HepG2 (cell line): ENCODE data around the gene MTX3. TPM values are rescaled to one million over a fixed set of nuclear protein-coding genes. Genes with fewer than 3 reads are reported as not detected.

Experiments
- CBX1 ChIP-seq: IDR thresholded peaks from one replicate; pipeline ENCODE4 v1.6.1; 2016; ENCODE audit warnings: antibody characterized with exemption, low read depth
- CEBPG ChIP-seq: IDR thresholded peaks from 2 replicates; pipeline ENCODE4 v1.6.1; 2016
- ELF3 ChIP-seq: IDR thresholded peaks from 2 replicates; pipeline ENCODE4 v1.6.1; 2016; ENCODE audit warnings: missing genetic modification reagents, missing compliant biosample characterization
- JUNB ChIP-seq: sonication (generic); formaldehyde crosslinking; IDR thresholded peaks from 2 replicates; pipeline ENCODE4 v1.8.0; 2022; ENCODE audit warnings: missing genetic modification reagents, mild to moderate bottlenecking, borderline replicate concordance
- NCOA1 ChIP-seq: sonication (generic); formaldehyde crosslinking; IDR thresholded peaks from 2 replicates; pipeline ENCODE4 v1.9.0; 2021; ENCODE audit warnings: missing genetic modification reagents
- NRL ChIP-seq: sonication (generic); formaldehyde crosslinking; IDR thresholded peaks from 2 replicates; pipeline ENCODE4 v1.5.0; 2020; ENCODE audit warnings: missing genetic modification reagents, mild to moderate bottlenecking, moderate library complexity, borderline replicate concordance
- SMAD3 ChIP-seq: sonication (generic); formaldehyde crosslinking; IDR thresholded peaks from 2 replicates; pipeline ENCODE4 v1.4.0; 2020; ENCODE audit warnings: missing genetic modification reagents
- SMC3 ChIP-seq: IDR thresholded peaks from 2 replicates; pipeline ENCODE4 v1.6.1; 2011; ENCODE audit warnings: low read length, improper control_type of control experiment
- TAF15 ChIP-seq: fragments of 200-400 bp; formaldehyde crosslinking; IDR thresholded peaks from one replicate; pipeline ENCODE4 v1.6.1; 2018; ENCODE audit warnings: mild to moderate bottlenecking, low read depth, low read length; ENCODE audit not compliant: poor library complexity, severe bottlenecking
- ZFP82 ChIP-seq: sonication (generic); formaldehyde crosslinking; IDR thresholded peaks from 2 replicates; pipeline ENCODE4 v1.5.1; 2020; ENCODE audit warnings: mild to moderate bottlenecking, missing genetic modification reagents, borderline replicate concordance
- ZNF138 ChIP-seq: sonication (generic); formaldehyde crosslinking; IDR thresholded peaks from 2 replicates; pipeline ENCODE4 v1.5.0; 2020; ENCODE audit warnings: mild to moderate bottlenecking, low read depth, missing genetic modification reagents
- ZNF563 ChIP-seq: sonication (generic); formaldehyde crosslinking; IDR thresholded peaks from 2 replicates; pipeline ENCODE4 v1.8.0; 2022; ENCODE audit warnings: mild to moderate bottlenecking, moderate library complexity, missing genetic modification reagents
- ZNF619 ChIP-seq: sonication (generic); formaldehyde crosslinking; IDR thresholded peaks from 2 replicates; pipeline ENCODE4 v1.4.0; 2020; ENCODE audit warnings: mild to moderate bottlenecking, missing genetic modification reagents
- ZNF792 ChIP-seq: IDR thresholded peaks from 2 replicates; pipeline ENCODE4 v1.6.1; 2016
- ZNF891 ChIP-seq: sonication (generic); formaldehyde crosslinking; IDR thresholded peaks from 2 replicates; pipeline ENCODE4 v1.5.0; 2020; ENCODE audit warnings: mild to moderate bottlenecking, missing genetic modification reagents
- polyA plus RNA-seq, 8 experiments: library from polyadenylated mRNA; depleted of rRNA in 3 of 8; stranded (reverse) in 7 of 8; unstranded in 1 of 8; fragments of >200 nt; fragmentation: Illumina TruSeq in 4 of 8; extraction: Trizol in 4 of 8; gene quantifications; 2 replicates each; pipeline versions ENCODE4 v1.2.1 to v1.2.3, GENCODE V29; 2011 to 2016; ENCODE audit warnings: low read depth in 4 of 8, missing spikeins in 1 of 8, mixed read lengths in 1 of 8; ENCODE audit not compliant: insufficient read depth in 1 of 8
- total RNA-seq, 5 experiments: library from RNA; depleted of rRNA; stranded (reverse); fragments of >200 nt; fragmentation: Illumina TruSeq; extraction: Trizol; gene quantifications; 2 replicates each; pipeline ENCODE4 v1.2.3, GENCODE V29; 2016; ENCODE audit warnings: low read depth in 1 of 5
- TF ChIP-seq, protein P1 (sequence below): sonication (generic); formaldehyde crosslinking; IDR thresholded peaks from 2 replicates; pipeline ENCODE4 v1.5.0; 2020; ENCODE audit warnings: mild to moderate bottlenecking, missing genetic modification reagents, borderline replicate concordance
- TF ChIP-seq, protein P2 (sequence below): IDR thresholded peaks from 2 replicates; pipeline ENCODE4 v1.6.1; 2018; ENCODE audit warnings: missing genetic modification reagents
- TF ChIP-seq, protein P3 (sequence below): sonication (generic); formaldehyde crosslinking; IDR thresholded peaks from 2 replicates; pipeline ENCODE4 v1.8.1; 2023; ENCODE audit warnings: mild to moderate bottlenecking, missing genetic modification reagents
- TF ChIP-seq, protein P4 (sequence below): sonication (generic); formaldehyde crosslinking; IDR thresholded peaks from 2 replicates; pipeline ENCODE4 v1.5.0; 2020; ENCODE audit warnings: missing genetic modification reagents

Gene MTX3
- total and polyA plus RNA-seq, 2 of the 13 experiments (the other 11 are each of a cell fraction or from before 2014, with no cell fraction given) = 9.9 to 16.7 TPM

DNA sequence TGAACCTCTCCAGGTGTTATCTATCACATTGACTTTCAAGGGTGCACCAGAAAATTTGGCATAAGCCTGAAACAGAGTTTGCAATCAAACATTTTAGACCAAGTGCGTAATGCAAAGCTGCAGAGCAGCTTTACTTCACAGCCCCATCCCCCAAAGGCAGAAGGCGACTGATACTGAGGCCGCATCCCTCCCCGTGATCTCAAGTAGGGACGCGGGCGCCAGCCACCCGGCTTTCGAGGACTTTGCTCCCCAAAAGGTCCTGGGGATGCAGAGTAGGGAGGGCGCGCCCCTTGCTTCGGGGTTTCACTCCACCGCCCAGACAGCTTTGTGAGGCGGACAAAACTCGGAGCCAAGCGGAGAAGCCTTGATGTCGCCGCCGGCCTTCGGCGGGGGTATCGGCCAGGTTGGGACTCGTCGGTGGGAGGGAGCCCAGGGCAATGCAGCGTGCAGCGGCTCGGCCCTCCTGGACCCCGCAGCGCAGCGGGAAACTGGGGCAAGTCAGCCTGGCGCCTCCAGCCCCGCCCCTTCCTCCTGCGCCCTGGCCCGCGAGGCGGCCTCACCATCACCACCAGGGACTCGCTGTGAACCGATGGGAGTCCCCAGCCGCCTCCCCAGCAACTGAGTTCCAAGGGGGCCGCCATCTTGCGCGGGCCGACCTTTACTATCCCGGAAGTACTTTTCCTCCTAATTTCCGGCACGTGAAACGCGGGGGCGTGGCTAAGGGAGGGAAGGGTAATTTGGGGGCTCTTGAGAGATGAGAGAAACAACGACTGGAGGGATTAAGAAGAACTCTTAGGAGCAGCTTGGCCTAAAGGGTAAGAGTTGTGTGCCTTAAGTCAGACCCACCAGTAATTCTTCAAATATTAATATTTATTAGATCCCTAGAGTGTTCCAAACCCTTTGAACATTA, at the start of gene MTX3 (continued):
- TF ChIP-seq, protein P1, sequence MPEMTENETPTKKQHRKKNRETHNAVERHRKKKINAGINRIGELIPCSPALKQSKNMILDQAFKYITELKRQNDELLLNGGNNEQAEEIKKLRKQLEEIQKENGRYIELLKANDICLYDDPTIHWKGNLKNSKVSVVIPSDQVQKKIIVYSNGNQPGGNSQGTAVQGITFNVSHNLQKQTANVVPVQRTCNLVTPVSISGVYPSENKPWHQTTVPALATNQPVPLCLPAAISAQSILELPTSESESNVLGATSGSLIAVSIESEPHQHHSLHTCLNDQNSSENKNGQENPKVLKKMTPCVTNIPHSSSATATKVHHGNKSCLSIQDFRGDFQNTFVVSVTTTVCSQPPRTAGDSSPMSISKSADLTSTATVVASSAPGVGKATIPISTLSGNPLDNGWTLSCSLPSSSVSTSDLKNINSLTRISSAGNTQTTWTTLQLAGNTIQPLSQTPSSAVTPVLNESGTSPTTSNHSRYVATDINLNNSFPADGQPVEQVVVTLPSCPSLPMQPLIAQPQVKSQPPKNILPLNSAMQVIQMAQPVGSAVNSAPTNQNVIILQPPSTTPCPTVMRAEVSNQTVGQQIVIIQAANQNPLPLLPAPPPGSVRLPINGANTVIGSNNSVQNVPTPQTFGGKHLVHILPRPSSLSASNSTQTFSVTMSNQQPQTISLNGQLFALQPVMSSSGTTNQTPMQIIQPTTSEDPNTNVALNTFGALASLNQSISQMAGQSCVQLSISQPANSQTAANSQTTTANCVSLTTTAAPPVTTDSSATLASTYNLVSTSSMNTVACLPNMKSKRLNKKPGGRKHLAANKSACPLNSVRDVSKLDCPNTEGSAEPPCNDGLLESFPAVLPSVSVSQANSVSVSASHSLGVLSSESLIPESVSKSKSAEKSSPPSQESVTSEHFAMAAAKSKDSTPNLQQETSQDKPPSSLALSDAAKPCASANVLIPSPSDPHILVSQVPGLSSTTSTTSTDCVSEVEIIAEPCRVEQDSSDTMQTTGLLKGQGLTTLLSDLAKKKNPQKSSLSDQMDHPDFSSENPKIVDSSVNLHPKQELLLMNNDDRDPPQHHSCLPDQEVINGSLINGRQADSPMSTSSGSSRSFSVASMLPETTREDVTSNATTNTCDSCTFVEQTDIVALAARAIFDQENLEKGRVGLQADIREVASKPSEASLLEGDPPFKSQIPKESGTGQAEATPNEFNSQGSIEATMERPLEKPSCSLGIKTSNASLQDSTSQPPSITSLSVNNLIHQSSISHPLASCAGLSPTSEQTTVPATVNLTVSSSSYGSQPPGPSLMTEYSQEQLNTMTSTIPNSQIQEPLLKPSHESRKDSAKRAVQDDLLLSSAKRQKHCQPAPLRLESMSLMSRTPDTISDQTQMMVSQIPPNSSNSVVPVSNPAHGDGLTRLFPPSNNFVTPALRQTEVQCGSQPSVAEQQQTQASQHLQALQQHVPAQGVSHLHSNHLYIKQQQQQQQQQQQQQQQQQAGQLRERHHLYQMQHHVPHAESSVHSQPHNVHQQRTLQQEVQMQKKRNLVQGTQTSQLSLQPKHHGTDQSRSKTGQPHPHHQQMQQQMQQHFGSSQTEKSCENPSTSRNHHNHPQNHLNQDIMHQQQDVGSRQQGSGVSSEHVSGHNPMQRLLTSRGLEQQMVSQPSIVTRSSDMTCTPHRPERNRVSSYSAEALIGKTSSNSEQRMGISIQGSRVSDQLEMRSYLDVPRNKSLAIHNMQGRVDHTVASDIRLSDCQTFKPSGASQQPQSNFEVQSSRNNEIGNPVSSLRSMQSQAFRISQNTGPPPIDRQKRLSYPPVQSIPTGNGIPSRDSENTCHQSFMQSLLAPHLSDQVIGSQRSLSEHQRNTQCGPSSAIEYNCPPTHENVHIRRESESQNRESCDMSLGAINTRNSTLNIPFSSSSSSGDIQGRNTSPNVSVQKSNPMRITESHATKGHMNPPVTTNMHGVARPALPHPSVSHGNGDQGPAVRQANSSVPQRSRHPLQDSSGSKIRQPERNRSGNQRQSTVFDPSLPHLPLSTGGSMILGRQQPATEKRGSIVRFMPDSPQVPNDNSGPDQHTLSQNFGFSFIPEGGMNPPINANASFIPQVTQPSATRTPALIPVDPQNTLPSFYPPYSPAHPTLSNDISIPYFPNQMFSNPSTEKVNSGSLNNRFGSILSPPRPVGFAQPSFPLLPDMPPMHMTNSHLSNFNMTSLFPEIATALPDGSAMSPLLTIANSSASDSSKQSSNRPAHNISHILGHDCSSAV = 0 out of 2 replicates have a peak, but pooled peaks have one; percentile 11
- no peak for TF ChIP-seq SMC3
- TF ChIP-seq, protein P2, sequence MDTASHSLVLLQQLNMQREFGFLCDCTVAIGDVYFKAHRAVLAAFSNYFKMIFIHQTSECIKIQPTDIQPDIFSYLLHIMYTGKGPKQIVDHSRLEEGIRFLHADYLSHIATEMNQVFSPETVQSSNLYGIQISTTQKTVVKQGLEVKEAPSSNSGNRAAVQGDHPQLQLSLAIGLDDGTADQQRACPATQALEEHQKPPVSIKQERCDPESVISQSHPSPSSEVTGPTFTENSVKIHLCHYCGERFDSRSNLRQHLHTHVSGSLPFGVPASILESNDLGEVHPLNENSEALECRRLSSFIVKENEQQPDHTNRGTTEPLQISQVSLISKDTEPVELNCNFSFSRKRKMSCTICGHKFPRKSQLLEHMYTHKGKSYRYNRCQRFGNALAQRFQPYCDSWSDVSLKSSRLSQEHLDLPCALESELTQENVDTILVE (CRISPR knock-in tag) = peak; percentile 80
- TF ChIP-seq ZNF792 (CRISPR knock-in tag) = peak; percentile 78
- TF ChIP-seq ZNF619 = no peak
- 0 out of 2 replicates have a peak, but pooled peaks have one; percentile 79 for TF ChIP-seq ZFP82 (CRISPR knock-in tag)
- no peak for TF ChIP-seq CEBPG (CRISPR knock-in tag)
- TF ChIP-seq NCOA1 = no peak; the same call in 1 of the 2 replicates
- TF ChIP-seq, protein P3, sequence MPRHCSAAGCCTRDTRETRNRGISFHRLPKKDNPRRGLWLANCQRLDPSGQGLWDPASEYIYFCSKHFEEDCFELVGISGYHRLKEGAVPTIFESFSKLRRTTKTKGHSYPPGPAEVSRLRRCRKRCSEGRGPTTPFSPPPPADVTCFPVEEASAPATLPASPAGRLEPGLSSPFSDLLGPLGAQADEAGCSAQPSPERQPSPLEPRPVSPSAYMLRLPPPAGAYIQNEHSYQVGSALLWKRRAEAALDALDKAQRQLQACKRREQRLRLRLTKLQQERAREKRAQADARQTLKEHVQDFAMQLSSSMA (CRISPR knock-in tag) = 0 out of 2 replicates have a peak, but pooled peaks have one; percentile 61
- TF ChIP-seq SMAD3 (CRISPR knock-in tag) = peak; percentile 38; the same call in 1 of the 2 replicates
- peak; percentile 89 for TF ChIP-seq ZNF891 (CRISPR knock-in tag)
- TF ChIP-seq JUNB (CRISPR knock-in tag) = no peak
- 0 out of 2 replicates have a peak, but pooled peaks have one; percentile 33 for TF ChIP-seq ELF3 (CRISPR knock-in tag)
- TF ChIP-seq, protein P4, sequence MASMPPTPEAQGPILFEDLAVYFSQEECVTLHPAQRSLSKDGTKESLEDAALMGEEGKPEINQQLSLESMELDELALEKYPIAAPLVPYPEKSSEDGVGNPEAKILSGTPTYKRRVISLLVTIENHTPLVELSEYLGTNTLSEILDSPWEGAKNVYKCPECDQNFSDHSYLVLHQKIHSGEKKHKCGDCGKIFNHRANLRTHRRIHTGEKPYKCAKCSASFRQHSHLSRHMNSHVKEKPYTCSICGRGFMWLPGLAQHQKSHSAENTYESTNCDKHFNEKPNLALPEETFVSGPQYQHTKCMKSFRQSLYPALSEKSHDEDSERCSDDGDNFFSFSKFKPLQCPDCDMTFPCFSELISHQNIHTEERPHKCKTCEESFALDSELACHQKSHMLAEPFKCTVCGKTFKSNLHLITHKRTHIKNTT = no peak
- TF ChIP-seq CBX1 = peak; percentile 30
- TF ChIP-seq TAF15 = no peak
- TF ChIP-seq NRL = peak; percentile 94
- no peak for TF ChIP-seq ZNF138 (CRISPR knock-in tag)
- peak; percentile 86 for TF ChIP-seq ZNF563 (CRISPR knock-in tag)
